ENCODE measurements around the gene ERN1. TPM values are rescaled to one million over a fixed set of nuclear protein-coding genes. Genes with fewer than 3 reads are reported as not detected.

ERN1 gene
- total RNA-seq, 1 donor from 2014 or later = 20.6 TPM

DNA sequence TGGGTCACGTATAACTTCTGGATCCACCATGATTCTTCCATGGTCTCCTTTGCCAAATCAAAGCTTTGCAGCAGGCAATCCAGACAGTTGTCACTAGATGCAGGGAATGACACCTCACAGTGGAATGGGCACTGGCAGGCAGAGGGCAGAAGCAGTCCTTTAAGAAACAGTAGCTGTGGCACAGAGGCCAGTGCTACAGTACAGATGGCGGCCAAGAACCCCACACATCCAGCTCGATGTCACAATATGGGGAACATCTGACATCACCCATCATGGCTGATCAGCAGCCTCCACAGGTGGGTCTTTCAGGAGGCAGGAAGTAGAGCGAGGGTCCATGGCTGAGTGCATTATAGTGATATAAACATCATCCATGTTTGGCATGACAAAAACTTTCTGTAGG, 18.8 kb upstream of the ERN1 start:
- peak overlapping the region; percentile 74 for H3K27ac Mint-ChIP-seq
- H3K9me3 Mint-ChIP-seq = no peaks in the 10 kb centered on the region
- H3K4me3 Mint-ChIP-seq = no peak overlapping the region
- H3K36me3 Mint-ChIP-seq = peaks cover 23% of the 10 kb centered on the region
- no peaks in the 10 kb centered on the region for H3K27me3 Mint-ChIP-seq (ENCODE audit: low read depth)
- no peak for DNase-seq (ENCODE audit: low spot score in 2 of 2, unreplicated experiment in 2 of 2)
- TF ChIP-seq, protein P1, sequence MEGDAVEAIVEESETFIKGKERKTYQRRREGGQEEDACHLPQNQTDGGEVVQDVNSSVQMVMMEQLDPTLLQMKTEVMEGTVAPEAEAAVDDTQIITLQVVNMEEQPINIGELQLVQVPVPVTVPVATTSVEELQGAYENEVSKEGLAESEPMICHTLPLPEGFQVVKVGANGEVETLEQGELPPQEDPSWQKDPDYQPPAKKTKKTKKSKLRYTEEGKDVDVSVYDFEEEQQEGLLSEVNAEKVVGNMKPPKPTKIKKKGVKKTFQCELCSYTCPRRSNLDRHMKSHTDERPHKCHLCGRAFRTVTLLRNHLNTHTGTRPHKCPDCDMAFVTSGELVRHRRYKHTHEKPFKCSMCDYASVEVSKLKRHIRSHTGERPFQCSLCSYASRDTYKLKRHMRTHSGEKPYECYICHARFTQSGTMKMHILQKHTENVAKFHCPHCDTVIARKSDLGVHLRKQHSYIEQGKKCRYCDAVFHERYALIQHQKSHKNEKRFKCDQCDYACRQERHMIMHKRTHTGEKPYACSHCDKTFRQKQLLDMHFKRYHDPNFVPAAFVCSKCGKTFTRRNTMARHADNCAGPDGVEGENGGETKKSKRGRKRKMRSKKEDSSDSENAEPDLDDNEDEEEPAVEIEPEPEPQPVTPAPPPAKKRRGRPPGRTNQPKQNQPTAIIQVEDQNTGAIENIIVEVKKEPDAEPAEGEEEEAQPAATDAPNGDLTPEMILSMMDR (IDR thresholded peaks at IDR 0.05; ENCODE audit: unreplicated experiment) = no peak
- peaks cover 40% of the 10 kb centered on the region for H3K4me1 Mint-ChIP-seq

DNA sequence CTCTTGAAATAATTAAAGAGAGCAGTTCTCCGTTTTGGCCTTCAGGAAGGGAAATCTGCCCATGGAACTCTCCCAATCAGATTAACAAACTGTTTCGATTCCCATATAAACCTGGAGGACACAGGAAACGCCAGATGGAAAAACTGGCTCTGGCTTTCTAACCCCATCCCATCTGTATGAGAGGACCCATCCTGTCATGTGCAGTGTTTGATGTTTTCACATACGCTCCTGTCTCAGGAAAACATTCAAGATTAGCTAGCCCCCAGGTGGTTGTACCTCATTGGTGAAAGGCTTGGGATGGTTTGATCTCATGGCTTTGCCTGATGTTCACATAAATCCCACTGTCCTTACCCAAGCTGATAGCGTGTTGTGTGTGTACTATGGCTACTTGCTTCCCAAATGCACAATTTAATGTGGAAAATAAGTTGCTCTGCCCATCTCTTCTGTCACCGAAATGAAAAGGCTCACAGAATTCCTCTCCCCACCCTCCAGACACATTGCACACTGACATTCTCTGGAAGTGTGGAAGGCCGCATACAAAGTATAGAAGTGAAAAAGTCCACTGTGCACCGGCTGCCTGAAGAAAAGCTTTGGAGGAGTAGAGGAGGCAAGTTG, 18.2 kb upstream of the ERN1 start:
- no peak for DNase-seq (ENCODE audit: low spot score in 2 of 2, unreplicated experiment in 2 of 2)
- no peaks in the 10 kb centered on the region for H3K27me3 Mint-ChIP-seq (ENCODE audit: low read depth)
- H3K27ac Mint-ChIP-seq = peak overlapping the region; percentile 74
- TF ChIP-seq, protein P1 (IDR thresholded peaks at IDR 0.05; ENCODE audit: unreplicated experiment) = no peak
- H3K4me3 Mint-ChIP-seq = peak overlapping the region; percentile 26
- H3K9me3 Mint-ChIP-seq = no peaks in the 10 kb centered on the region
- peaks cover 23% of the 10 kb centered on the region for H3K36me3 Mint-ChIP-seq
- H3K4me1 Mint-ChIP-seq = peaks cover 40% of the 10 kb centered on the region

DNA sequence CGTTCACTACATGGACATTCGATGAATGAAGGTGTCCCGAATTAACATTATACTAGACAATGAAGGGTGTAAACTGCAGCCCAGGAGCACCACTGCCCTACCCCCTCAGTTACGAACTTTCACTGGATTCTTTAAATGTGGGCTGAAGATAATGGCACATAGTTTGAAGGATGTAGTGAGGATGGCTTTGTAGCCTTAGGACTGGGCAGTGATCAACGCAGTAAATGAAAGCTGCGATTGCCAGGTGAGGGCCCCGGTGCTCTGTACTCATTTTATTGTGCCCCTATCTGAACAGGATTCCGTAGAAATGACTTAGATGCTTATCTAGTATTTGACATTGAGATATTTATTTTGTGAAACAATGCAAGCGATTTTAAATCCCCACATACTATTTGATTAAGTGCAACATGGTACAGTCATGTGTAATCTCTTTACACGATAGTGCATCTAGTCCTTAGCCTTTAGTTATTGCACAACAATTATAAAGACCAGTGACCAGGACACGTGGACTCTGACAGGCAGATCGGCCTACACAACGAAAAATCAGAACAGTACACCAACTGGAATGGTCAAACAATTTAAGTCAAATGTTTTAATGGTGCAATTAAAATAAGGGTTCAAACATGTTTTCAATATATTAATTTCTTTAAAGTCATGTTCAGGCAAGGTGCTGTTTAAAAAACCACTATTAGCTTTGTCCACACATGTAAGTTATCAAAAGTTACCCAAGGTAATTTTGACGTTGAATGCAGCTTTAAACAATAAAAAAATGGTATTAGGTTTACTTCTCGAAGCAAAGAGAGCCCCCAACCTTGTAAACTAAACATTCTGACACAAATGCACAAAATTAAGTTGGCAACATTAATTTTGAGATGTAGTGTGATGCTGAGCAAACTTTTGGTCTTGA, 17.4 kb upstream of the ERN1 start:
- H3K4me1 Mint-ChIP-seq = peaks cover 33% of the 10 kb centered on the region
- no peak for DNase-seq (ENCODE audit: low spot score in 2 of 2, unreplicated experiment in 2 of 2)
- no peaks in the 10 kb centered on the region for H3K27me3 Mint-ChIP-seq (ENCODE audit: low read depth)
- no peak overlapping the region for H3K27ac Mint-ChIP-seq
- peak overlapping the region; percentile 26 for H3K4me3 Mint-ChIP-seq
- peaks cover 16% of the 10 kb centered on the region for H3K36me3 Mint-ChIP-seq
- TF ChIP-seq, protein P1 (IDR thresholded peaks at IDR 0.05; ENCODE audit: unreplicated experiment) = no peak
- H3K9me3 Mint-ChIP-seq = no peaks in the 10 kb centered on the region

DNA sequence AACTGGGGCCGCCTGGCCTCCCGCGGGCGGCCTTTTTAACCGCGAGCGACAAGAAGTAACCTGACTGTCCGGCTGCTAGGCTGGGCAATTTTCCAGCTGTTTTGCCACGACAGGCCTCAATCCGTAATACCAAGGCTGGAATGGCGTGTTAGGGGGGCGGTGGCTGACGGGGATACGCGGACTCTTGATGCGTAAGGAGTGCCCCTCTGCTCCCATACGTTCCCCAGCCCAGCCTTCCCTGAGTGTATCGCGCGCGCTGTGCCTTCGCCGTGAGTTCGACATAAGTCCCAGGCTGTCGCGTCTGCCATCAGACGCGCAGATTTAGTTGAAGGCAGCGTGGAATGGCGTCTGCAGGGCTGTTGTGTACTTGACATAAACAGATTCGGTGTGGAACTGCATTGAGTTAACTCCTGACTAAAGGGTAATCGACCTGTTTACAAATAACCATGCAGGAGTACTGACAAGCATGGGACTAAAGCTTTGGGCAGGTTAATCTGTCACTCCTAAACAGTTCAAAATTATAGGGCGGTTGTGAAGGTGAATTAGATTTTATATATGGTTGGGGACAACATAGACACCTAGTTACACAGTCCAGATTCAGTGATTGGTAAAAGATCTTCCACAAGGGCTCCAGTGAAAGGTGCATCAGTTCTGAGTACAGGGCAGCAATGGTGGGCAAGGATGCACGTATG, 16.6 kb upstream of the ERN1 start:
- H3K36me3 Mint-ChIP-seq = peaks cover 11% of the 10 kb centered on the region
- no peaks in the 10 kb centered on the region for H3K27me3 Mint-ChIP-seq (ENCODE audit: low read depth)
- H3K9me3 Mint-ChIP-seq = no peaks in the 10 kb centered on the region
- DNase-seq (ENCODE audit: low spot score in 2 of 2, unreplicated experiment in 2 of 2) = peak; percentile 28 to 56
- peaks cover 30% of the 10 kb centered on the region for H3K4me1 Mint-ChIP-seq
- H3K27ac Mint-ChIP-seq = no peak overlapping the region
- H3K4me3 Mint-ChIP-seq = no peak overlapping the region
- TF ChIP-seq, protein P1 (IDR thresholded peaks at IDR 0.05; ENCODE audit: unreplicated experiment) = no peak

DNA sequence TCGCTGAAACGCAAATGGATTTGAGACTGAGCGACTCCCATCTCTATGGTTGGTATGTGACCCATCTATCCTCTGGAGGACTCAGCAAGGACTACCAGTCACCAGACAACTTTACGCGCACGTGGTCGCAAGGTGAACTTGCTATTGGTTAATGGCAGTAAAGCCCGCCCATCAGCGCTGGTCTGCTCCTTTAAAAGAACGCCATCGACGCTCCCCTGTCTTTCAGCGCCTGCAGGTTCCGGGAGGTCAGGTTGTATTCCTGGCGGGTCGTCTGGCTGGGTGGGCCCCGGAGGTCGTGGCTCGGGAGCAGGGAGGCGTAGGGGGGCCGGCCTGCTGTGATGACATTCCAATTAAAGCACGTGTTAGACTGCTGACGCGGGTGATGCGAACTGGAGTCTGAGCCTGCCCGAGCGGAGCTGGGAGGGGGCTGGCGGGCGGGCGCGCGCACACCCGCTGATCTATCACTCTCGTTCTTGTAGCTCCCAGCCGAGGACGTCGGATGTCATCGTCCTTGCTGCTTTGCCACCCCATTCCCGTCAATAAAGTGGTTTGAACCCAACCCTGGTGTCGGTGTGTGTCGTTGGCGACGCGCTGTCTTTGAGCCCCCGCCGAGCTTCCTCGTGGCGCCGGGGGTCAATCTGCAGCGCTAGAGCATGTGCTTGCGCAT, 15.9 kb upstream of the ERN1 start:
- TF ChIP-seq, protein P1 (IDR thresholded peaks at IDR 0.05; ENCODE audit: unreplicated experiment) = no peak
- H3K36me3 Mint-ChIP-seq = peaks cover 11% of the 10 kb centered on the region
- no peaks in the 10 kb centered on the region for H3K27me3 Mint-ChIP-seq (ENCODE audit: low read depth)

More for the DNA sequence above, 15.9 kb upstream of the ERN1 start:
- Mint-ChIP-seq H3K9me3 (no peaks in the 10 kb centered on the region), H3K4me1 (peaks cover 28% of the 10 kb centered on the region), H3K4me3 (no peak overlapping the region), H3K27ac (no peak overlapping the region)
- peak; percentile 87 to 92 for DNase-seq (ENCODE audit: low spot score in 2 of 2, unreplicated experiment in 2 of 2)
